Islet precursor cell (in vitro differentiated cells): Measurements from ENCODE around the gene SMOC2.

Experiments used
- DNase-seq: peaks from one replicate; pipeline ENCODE4 v3.0.0-alpha.2; 2018

Gene SMOC2

GRCh38 chr6:168448243-168448855, 7.4 kb downstream of the SMOC2 start:
- no peak for DNase-seq

DNA sequence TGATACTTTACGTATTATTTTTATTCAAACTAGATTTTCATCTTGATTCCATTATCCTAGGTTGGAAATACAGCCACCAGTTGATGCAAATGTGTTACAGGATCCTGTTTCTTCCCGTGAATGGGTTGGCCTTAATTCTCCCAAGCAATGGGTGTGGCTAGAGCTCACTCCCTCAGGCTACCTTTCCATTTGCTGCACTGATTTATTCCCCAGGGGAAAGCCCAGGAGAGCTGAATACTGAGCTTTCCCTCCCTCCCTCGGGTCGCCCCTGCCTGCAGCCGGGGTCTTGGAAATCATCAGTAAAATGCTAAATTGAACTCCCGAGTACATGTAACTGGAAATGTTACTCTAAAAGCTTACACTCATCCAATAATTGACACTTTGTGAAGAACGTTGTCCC, 9.9 kb downstream of the SMOC2 start:
- no peak for DNase-seq

DNA sequence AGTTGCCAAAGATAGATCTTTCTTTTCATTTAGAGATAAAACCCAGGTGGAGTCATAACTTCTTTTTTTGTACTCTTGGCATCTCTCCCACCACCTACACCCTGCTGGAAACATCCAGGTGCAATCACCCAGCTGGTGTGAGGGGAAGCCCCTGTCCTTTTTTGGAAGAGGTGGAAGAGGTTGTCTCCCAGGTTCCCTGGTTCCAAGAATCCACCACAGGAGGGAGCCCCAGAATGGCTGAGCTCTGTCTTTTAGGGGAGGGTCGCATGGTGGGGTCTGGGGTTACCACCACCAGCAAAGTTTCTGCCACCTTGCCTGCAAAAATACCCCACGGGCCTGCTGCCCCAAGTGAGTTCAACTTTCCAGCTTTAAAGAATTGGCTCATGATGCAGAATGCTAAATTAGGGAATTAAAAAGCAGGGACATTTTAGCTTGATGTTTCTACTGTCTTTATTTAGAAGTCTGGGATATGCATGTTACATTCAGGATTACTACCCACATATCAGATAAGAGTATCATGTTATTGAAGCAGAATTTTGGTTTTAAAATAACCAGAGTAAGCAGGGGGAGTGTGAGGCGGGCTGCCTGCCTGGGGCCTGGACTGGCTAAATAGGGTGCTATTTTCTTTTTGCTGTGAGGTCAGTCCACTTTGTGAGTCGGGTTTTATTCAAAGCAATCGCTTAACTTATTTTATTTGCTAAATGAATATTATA, 11.0 kb downstream of the SMOC2 start:
- DNase-seq = no peak

DNA sequence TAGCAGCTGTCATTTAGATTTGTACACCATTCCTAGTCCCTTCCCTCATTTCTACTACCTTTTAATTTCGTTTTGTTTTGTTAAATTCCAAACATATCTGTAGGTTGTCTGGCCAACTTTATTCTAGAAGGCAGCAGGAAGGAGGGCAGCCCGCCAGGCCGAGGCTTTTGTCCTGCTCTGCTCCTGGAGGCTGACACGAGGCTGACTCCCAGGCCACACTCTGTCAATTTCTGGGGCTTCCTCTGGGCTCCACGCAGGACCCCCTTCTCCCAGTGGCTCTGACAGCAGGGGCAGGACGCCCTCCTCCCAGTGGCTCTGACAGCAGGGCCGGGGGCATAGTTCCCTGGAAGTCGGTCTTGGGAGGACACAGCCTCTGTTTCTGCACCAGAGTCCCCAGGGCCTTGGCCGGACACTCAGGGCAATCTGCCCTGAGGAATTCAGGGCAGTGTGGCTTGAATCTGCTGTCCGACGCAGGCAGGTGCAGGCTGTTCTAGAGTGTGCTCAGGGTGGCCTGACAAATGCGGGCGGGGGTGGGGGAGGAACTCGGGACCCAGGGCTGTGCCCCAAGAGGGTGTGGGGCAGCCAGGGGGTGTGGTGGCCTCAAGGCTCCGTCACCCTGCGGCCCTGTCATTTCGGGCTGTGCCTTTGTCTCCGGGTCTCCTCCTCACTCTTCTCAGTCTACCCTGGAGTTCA, 11.8 kb downstream of the SMOC2 start:
- DNase-seq = peak; percentile 67

GRCh38 chr6:168455847-168456530, 15.0 kb downstream of the SMOC2 start:
- no peak for DNase-seq

GRCh38 chr6:168456907-168457652, 16.1 kb downstream of the SMOC2 start:
- DNase-seq = no peak

DNA sequence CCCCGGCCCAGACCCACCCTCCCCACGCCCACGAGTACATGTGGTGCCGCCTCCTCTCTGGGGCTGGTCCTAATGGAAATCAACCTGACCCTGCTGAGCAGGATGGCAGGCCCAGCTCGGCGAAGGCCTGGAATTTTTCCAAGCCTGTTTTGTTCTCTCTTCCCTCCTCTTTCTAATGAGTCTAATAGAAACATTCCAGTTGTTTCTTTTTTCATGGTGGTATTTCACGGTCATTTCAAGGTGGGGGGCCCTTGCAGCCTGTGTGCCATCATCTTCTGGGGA, 16.6 kb downstream of the SMOC2 start:
- no peak for DNase-seq

- no peak for DNase-seq
These were observed 17.1 kb downstream of the SMOC2 start for GRCh38 chr6:168458101-168458500.

DNA sequence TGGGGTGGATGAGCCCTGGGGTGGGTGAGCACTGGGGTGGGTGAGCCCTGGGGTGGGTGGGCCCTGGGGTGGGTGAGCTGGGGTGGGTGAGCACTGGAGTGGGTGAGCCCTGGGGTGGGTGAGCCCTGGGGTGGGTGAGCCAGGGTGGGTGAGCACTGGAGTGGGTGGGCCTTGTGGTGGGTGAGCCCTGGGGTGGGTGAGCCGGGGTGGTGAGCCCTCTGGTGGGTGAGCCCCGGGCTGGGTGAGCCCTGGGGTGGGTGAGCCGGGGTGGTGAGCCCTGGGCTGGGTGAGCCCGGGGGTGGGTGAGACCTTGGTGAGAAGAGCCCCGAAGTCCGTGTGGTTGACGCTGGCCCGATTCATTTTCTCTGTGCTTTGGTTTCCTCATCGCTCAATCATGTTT, 18.6 kb downstream of the SMOC2 start:
- no peak for DNase-seq

GRCh38 chr6:168462289-168462853, 21.4 kb downstream of the SMOC2 start:
- no peak for DNase-seq

GRCh38 chr6:168464546-168464945, 23.6 kb downstream of the SMOC2 start:
- DNase-seq = no peak

DNA sequence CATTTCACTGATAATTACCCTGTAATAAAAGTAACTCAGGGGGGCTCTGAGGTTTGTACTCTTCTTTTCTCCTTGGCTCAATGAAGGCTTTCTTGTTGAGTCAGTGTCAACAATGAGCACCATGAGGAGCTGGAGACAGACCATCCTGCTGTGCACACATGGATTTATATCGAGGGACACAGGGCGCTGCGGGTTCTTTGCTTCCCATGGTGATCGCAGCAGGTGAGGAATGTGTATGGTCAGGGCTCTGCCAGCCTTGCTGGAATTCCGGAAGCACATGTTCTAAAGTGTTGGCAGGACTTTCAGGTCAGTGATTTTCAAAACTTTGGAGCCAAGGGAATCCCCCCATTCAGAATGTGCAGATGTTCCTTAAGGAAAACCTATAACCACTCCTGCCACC, 27.1 kb downstream of the SMOC2 start:
- no peak for DNase-seq

DNA sequence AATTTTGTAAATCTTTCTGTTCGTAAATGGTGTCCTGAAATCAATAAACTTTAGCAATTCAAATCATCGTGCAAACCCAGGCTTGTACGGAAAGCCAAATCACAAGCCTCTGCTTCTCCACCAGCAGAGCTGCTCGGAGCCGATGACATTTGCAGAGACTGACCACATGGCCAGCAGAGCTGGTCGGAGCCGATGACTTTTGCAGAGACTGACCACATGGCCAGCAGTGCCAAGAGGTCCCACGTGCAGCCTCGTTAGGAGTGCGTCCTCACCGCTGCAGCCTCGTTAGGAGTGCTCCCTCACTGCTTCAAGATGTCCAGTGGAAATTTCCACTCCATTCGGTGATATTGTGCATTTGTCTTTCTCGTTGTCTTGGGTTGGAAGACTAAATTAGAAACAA, 28.5 kb downstream of the SMOC2 start:
- DNase-seq = no peak

- DNase-seq = no peak
These were observed 28.9 kb downstream of the SMOC2 start for GRCh38 chr6:168469926-168470325.

GRCh38 chr6:168472363-168472762, 31.4 kb downstream of the SMOC2 start:
- DNase-seq = no peak

DNA sequence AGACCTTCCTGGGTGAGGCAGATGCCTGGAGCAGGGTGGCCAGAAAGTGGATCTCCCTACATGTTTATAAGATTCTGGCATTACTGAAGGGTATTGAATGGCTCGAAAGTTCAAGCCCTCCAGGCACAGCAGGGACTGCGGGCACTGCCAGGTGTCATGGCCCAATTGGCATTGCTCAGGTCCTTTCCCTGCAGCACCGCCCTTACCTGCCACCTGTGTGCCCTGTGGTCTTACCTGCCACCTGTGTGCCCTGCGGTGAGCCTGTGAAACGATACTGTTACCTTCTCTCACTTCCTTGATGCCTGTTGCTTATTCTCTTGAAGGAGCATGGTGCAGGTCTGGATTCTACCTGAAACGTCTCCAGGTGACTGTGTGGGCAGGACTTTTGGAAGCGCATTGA, 32.2 kb downstream of the SMOC2 start:
- DNase-seq = no peak

DNA sequence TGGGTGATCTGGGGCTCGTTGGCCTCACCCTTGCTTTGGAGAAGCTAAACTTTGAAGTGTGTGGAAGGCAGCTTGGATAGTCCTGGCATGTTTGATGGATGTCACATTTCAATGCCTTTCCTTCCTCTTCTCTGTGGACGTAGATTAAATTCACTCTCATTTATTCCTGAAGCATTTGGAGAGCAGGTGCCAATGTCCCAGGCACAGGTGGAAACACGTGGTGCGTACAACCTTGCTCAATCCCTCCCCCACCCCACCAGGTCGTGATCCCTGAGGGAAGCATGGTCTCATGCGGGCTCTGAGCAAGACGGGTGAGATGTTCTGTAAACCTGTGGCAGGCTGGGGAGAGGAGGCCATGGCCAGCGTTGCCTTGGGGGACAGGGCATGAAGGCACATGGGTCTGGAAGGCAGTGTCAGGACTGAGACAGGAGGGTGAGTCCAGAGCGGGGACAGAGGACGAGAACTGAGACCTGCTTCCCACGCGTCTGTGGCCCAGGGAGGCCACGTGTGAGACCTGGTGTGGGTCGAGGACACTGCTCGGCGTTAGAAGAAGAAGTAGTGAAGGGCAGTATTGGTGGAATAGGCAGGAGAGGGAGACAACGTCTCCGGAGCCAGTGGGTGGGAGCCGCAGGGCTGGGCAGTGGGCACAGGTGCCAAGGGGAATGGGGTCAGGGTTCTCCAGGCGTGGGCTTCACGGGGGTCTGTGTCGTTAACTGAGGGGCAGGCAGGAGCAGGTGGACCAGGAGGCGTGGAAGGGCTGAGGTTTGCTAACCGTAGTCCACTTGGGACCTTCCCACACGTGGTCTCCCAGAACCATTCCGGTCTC, 34.4 kb downstream of the SMOC2 start:
- peak; percentile 35 for DNase-seq

GRCh38 chr6:168479421-168479820, 38.4 kb downstream of the SMOC2 start:
- DNase-seq = no peak

GRCh38 chr6:168480481-168480880, 39.5 kb downstream of the SMOC2 start:
- DNase-seq = no peak

GRCh38 chr6:168485818-168486217, 44.8 kb downstream of the SMOC2 start:
- DNase-seq = no peak

DNA sequence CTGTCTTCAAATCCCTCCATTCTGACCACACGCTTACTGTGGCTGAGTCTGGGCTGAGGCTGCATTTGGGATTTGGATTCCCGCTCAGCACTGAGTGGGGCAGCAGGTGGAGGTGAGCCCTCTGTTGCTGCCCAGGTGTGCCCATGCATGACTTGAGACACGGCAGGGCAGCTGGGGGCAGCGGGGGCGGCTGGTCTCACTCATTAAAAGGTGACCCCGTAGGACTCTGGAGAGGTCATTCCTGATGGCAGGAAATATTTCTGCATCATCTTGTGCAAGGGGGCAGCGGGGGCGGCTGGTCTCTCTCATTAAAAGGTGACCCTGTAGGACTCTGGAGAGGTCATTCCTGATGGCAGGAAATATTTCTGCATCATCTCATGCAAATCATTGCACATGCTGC, 49.8 kb downstream of the SMOC2 start:
- no peak for DNase-seq

GRCh38 chr6:168493976-168494375, 53.0 kb downstream of the SMOC2 start:
- DNase-seq = no peak
